B cell (primary cell): ENCODE measurements around the gene BMP2K. TPM values are rescaled to one million over a fixed set of nuclear protein-coding genes. Genes with fewer than 3 reads are reported as not detected.

Experiments
- ATAC-seq: fragments of 200-7000 bp; cut with Tn5 transposase; one replicate; pipeline ENCODE4 v1.10.0; 2021; ENCODE audit warnings: low read depth, mild to moderate bottlenecking, moderate number of reproducible peaks, moderate library complexity
- CTCF ChIA-PET: fragments of 350-600 bp; sonication (Branson Sonifier 250); formaldehyde crosslinking; loops from one replicate; lab custom pipeline; 2021; ENCODE audit warnings: antibody characterized with exemption, inconsistent platforms; lab: Charles Lee
- POLR2A ChIA-PET: fragments of 350-600 bp; sonication (Branson Sonifier 250); formaldehyde crosslinking; loops from one replicate; lab custom pipeline; 2021; ENCODE audit warnings: antibody characterized with exemption; lab: Charles Lee
- DNase-seq: peaks from one replicate; pipeline ENCODE4 v3.0.0; 2013
- H2AFZ ChIP-seq: 2 replicates; pipeline ENCODE4 v1.6.1; 2012; ENCODE audit warnings: mild to moderate bottlenecking, low read depth, low read length; ENCODE audit not compliant: insufficient read depth, poor library complexity, severe bottlenecking
- H3K27ac ChIP-seq, 2 donors: 1 replicate in 1 of 2; 2 replicates in 1 of 2; pipeline ENCODE4 v1.5.1; 2012 to 2013; ENCODE audit warnings: low read length in 2 of 2, mild to moderate bottlenecking in 2 of 2, moderate library complexity in 1 of 2
- H3K27me3 ChIP-seq, 4 experiments: fragments of 200-600 bp in 1 of 4; sonication (generic) in 1 of 4; replicated peaks in 1 of 4; 1 replicate in 2 of 4; 2 replicates in 2 of 4; pipeline versions ENCODE4 v1.6.1 to v1.7.0; 2013 to 2016; ENCODE audit warnings: low read length in 3 of 4, mild to moderate bottlenecking in 2 of 4, mixed read lengths in 1 of 4, moderate library complexity in 1 of 4; ENCODE audit not compliant: insufficient read depth in 4 of 4, control insufficient read depth in 3 of 4; ENCODE audit errors: control extremely low read depth in 1 of 4
- H3K36me3 ChIP-seq, 2 experiments: replicated peaks in 1 of 2; 1 replicate in 1 of 2; 2 replicates in 1 of 2; pipeline versions ENCODE4 v1.6.1 to v1.7.1; 2013; ENCODE audit warnings: low read length in 1 of 2; ENCODE audit not compliant: insufficient read depth in 2 of 2, control insufficient read depth in 1 of 2; ENCODE audit errors: control extremely low read depth in 1 of 2, extremely low read depth in 1 of 2
- H3K4me1 ChIP-seq, 2 donors: fragments of 200-600 bp in 1 of 2; sonication (generic) in 1 of 2; 1 replicate in 1 of 2; 2 replicates in 1 of 2; pipeline versions ENCODE4 v1.5.1 to v1.6.1; 2013 to 2017; ENCODE audit warnings: low read length in 2 of 2; ENCODE audit not compliant: control insufficient read depth in 2 of 2, insufficient read depth in 2 of 2
- H3K4me2 ChIP-seq: replicated peaks from 2 replicates; pipeline ENCODE3; 2012; ENCODE audit warnings: mild to moderate bottlenecking, low read depth, low read length; ENCODE audit not compliant: poor library complexity, severe bottlenecking
- H3K4me3 ChIP-seq, 5 experiments: fragments of 200-600 bp in 1 of 5; sonication (generic) in 1 of 5; 1 replicate in 3 of 5; 2 replicates in 2 of 5; pipeline versions ENCODE4 v1.5.1 to v1.7.0; 2011 to 2016; ENCODE audit warnings: low read length in 4 of 5, mild to moderate bottlenecking in 4 of 5, low read depth in 2 of 5, control low read depth in 1 of 5, moderate library complexity in 1 of 5; ENCODE audit not compliant: insufficient read depth in 1 of 5; ENCODE audit errors: control extremely low read depth in 1 of 5, extremely low read depth in 1 of 5
- H3K79me2 ChIP-seq: fragments of 200-600 bp; sonication (generic); one replicate; pipeline ENCODE4 v1.6.0; 2016; ENCODE audit warnings: low read length; ENCODE audit not compliant: control insufficient read depth, insufficient read depth
- H3K9ac ChIP-seq: fragments of 200-600 bp; sonication (generic); 2 replicates; pipeline ENCODE4 v1.6.1; 2017; ENCODE audit warnings: mild to moderate bottlenecking, low read length, moderate library complexity
- H3K9me3 ChIP-seq, 3 donors: one replicate each; pipeline versions ENCODE4 v1.6.1 to v1.7.1; 2013; ENCODE audit warnings: low read length in 2 of 3; ENCODE audit not compliant: control insufficient read depth in 2 of 3, insufficient read depth in 1 of 3; ENCODE audit errors: control extremely low read depth in 1 of 3
- H4K20me1 ChIP-seq: 2 replicates; pipeline ENCODE4 v1.6.0; 2012; ENCODE audit warnings: mild to moderate bottlenecking, low read length; ENCODE audit not compliant: insufficient read depth, control insufficient read depth, poor library complexity, severe bottlenecking
- H3K27ac Mint-ChIP-seq: one replicate; pipeline ENCODE4 v1.8.0; 2021; ENCODE audit warnings: mixed read lengths
- H3K27me3 Mint-ChIP-seq: one replicate; pipeline ENCODE4 v1.8.0; 2021; ENCODE audit warnings: mixed read lengths
- H3K4me1 Mint-ChIP-seq: one replicate; pipeline ENCODE4 v1.8.0; 2021; ENCODE audit warnings: mixed read lengths
- H3K4me3 Mint-ChIP-seq: one replicate; pipeline ENCODE4 v1.8.0; 2021; ENCODE audit warnings: mixed read lengths
- H3K9me3 Mint-ChIP-seq: one replicate; pipeline ENCODE4 v1.8.0; 2022; ENCODE audit warnings: mixed read lengths; ENCODE audit not compliant: insufficient read depth
- EZH2 ChIP-seq: IDR thresholded peaks from 2 replicates; pipeline ENCODE4 v1.6.1; 2012; ENCODE audit warnings: borderline replicate concordance, low read depth, mild to moderate bottlenecking, moderate library complexity, low read length; ENCODE audit not compliant: insufficient read depth, poor library complexity, severe bottlenecking
- WGBS: methylation state at CpG from one replicate; pipeline ENCODE4 v1.1.5; 2013; ENCODE audit warnings: missing lambda C conversion rate; ENCODE audit not compliant: insufficient coverage; 5-methylcytosine and 5-hydroxymethylcytosine counted together
- intact Hi-C: fragments of 100-400 bp; cut with micrococcal nuclease; formaldehyde crosslinking; loops from one replicate; pipeline ENCODE4 v1.10.0; 2022
- polyA plus RNA-seq: library from polyadenylated mRNA; depleted of rRNA; stranded (reverse); fragments of >200 nt; gene quantifications from 2 replicates; pipeline ENCODE4 v1.2.3, GENCODE V29; 2012
- total RNA-seq, 2 donors: library from RNA; stranded (reverse); fragments of 120-200 nt in 1 of 2; gene quantifications; 1 replicate in 1 of 2; 2 replicates in 1 of 2; pipeline versions ENCODE4 v1.2.3 to v1.2.4, GENCODE V29; 2013 to 2022
- TF ChIP-seq, protein P1 (sequence below): fragments of 200-600 bp; IDR thresholded peaks from one replicate; pipeline ENCODE4 v1.8.0; 2022; ENCODE audit warnings: antibody characterized with exemption, mild to moderate bottlenecking

BMP2K gene
- total and polyA plus RNA-seq, 2 donors (not counting 1 experiment from before 2014, with no cell fraction given): 59.1 to 117 TPM

DNA sequence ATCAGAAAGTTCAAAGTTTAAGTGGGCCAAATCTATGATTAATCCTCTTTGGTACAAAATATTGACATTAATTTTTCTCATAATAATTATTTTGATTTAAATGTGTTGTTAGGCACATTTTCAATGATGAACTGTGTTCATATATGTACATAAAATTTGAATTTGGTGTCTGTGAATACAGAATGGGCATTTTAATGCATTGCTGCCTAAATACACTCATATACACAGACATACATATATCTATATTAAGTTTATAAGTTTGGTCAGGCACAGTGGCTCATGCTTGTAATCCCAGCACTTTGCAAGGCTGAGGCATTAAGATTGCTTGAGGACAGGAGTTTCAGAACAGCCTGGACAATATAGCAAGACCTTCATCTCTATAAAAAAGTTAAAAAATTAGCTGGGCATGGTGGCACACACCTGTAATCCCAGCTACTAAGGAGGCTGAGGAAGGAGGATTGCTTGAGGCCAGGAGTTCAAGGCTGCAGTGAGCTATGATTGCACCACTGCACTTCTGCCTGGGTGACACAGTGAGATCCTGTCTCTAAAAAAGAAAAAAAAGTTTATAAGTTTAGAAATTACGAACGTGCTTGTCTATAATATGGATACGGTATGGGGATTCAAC lies 12.3 kb upstream of the BMP2K start:
- ATAC-seq (no peak), DNase-seq (no peak)
- Histone ChIP-seq H3K79me2 (no peaks in the 10 kb centered on the region), H3K4me1 (peaks cover 22 to 26% of the 10 kb centered on the region in 2 donors), H3K9ac (no peak overlapping the region), H3K9me3 (no peaks in the 10 kb centered on the region), H3K27me3 (no peaks in the 10 kb centered on the region), H3K27ac (no peak overlapping the region), H3K36me3 (no peaks in the 10 kb centered on the region), H3K4me2 (no peak overlapping the region), H2AFZ (no peak overlapping the region), H4K20me1 (no peaks in the 10 kb centered on the region), H3K4me3 (no peak overlapping the region)
- POLR2A ChIA-PET: no interaction called here
- no peak overlapping the region for H3K27ac Mint-ChIP-seq
- H3K4me1 Mint-ChIP-seq: peaks cover 34% of the 10 kb centered on the region
- intact Hi-C loops: no loop called here
- no peaks in the 10 kb centered on the region for H3K27me3 Mint-ChIP-seq
- CTCF ChIA-PET: no interaction called here
- H3K4me3 Mint-ChIP-seq: no peak overlapping the region
- TF ChIP-seq EZH2: no peak
- TF ChIP-seq, protein P1, sequence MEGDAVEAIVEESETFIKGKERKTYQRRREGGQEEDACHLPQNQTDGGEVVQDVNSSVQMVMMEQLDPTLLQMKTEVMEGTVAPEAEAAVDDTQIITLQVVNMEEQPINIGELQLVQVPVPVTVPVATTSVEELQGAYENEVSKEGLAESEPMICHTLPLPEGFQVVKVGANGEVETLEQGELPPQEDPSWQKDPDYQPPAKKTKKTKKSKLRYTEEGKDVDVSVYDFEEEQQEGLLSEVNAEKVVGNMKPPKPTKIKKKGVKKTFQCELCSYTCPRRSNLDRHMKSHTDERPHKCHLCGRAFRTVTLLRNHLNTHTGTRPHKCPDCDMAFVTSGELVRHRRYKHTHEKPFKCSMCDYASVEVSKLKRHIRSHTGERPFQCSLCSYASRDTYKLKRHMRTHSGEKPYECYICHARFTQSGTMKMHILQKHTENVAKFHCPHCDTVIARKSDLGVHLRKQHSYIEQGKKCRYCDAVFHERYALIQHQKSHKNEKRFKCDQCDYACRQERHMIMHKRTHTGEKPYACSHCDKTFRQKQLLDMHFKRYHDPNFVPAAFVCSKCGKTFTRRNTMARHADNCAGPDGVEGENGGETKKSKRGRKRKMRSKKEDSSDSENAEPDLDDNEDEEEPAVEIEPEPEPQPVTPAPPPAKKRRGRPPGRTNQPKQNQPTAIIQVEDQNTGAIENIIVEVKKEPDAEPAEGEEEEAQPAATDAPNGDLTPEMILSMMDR: no peak
- no peaks in the 10 kb centered on the region for H3K9me3 Mint-ChIP-seq
- no CpG with 5 or more reads among the region's 3 CpGs for WGBS

DNA sequence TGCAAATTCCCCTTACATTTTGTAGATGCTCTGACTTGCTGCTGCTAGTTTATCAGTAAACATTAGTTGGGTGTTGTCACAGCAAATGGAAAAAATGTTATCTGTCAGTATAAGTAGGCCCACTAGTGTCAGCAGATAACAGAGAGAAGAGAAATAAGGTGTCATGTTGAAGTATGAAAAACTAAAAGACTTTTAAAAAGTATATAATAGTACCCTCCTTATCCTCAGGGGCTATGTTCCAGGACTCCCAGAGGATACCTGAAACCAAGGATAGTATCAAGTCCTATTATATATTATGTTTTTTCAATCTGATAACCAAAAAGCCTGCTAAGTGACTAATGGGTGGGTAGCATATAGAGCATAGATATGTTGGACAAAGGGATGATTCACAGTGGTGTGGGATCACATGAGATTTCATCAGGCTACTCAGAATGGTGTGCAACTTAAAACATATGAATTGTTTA lies 11.6 kb upstream of the BMP2K start:
- H3K27me3 Mint-ChIP-seq: no peaks in the 10 kb centered on the region
- POLR2A ChIA-PET: no interaction called here
- no peak for DNase-seq

More for the DNA sequence above, 11.6 kb upstream of the BMP2K start:
- H3K4me2 ChIP-seq: no peak overlapping the region
- no peaks in the 10 kb centered on the region for H3K79me2 ChIP-seq
- TF ChIP-seq, protein P1: no peak
- no peak for TF ChIP-seq EZH2
- no peaks in the 10 kb centered on the region for H3K9me3 Mint-ChIP-seq
- no peak overlapping the region for H2AFZ ChIP-seq
- no peak overlapping the region for H3K27ac Mint-ChIP-seq
- H3K4me1 ChIP-seq: peaks cover 22 to 26% of the 10 kb centered on the region in 2 donors
- H3K9me3 ChIP-seq: no peaks in the 10 kb centered on the region
- H3K27ac ChIP-seq: no peak overlapping the region
- no peak for ATAC-seq
- H3K36me3 ChIP-seq: no peaks in the 10 kb centered on the region
- H3K27me3 ChIP-seq: no peaks in the 10 kb centered on the region
- CTCF ChIA-PET: no interaction called here
- no peak overlapping the region for H3K4me3 ChIP-seq
- H3K9ac ChIP-seq: no peak overlapping the region
- H3K4me1 Mint-ChIP-seq: peaks cover 33% of the 10 kb centered on the region
- no peak overlapping the region for H3K4me3 Mint-ChIP-seq
- intact Hi-C loops: no loop called here
- H4K20me1 ChIP-seq: no peaks in the 10 kb centered on the region
